Nephron (organoid): ENCODE results near the gene NAT10.

Source experiments
- H3K27ac Mint-ChIP-seq, 3 experiments: 2 replicates each; pipeline ENCODE4 v1.8.0; 2020; ENCODE audit warnings: mixed read lengths in 3 of 3, mild to moderate bottlenecking in 2 of 3, moderate library complexity in 1 of 3
- H3K27me3 Mint-ChIP-seq: 2 replicates; pipeline ENCODE4 v1.8.0; 2021; ENCODE audit warnings: low read depth, mild to moderate bottlenecking, moderate library complexity, mixed read lengths
- H3K36me3 Mint-ChIP-seq: 2 replicates; pipeline ENCODE4 v1.8.0; 2020; ENCODE audit warnings: low read depth, mixed read lengths
- H3K4me1 Mint-ChIP-seq: 2 replicates; pipeline ENCODE4 v1.8.0; 2020; ENCODE audit warnings: mixed read lengths
- H3K4me3 Mint-ChIP-seq, 3 experiments: 2 replicates each; pipeline ENCODE4 v1.8.0; 2020; ENCODE audit warnings: mild to moderate bottlenecking in 3 of 3, mixed read lengths in 3 of 3, moderate library complexity in 2 of 3
- H3K9me3 Mint-ChIP-seq: 2 replicates; pipeline ENCODE4 v1.8.0; 2020; ENCODE audit warnings: mixed read lengths
- TF ChIP-seq, protein P1 (sequence below), 3 experiments: fragments of 200-600 bp; sonication (generic); IDR thresholded peaks; one replicate each; pipeline ENCODE4 v1.5.0; 2021; ENCODE audit warnings: antibody characterized with exemption in 3 of 3; ENCODE audit not compliant: unreplicated experiment in 3 of 3

The NAT10 gene

DNA sequence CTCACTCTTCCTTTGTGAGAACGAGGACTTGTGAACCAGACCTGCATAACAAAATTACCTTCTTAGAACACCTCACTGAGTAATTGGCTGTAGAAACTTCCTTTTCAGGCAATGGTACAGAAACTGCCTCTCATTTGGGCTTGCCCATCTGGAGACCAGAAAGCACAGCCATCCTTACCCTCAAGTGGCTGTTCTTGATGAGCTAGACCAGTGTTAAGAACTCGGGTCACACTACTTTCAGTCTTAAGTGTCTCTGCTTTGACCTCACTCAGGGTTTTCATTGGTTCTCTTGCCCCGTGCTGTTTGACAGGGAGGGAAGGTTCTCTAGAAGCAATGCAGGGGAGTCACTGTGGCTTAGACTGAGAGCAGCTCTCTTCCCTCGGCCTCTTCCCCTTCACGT, 29.3 kb downstream of the NAT10 start:
- H3K4me3 Mint-ChIP-seq: no peak overlapping the region
- peaks cover 66% of the 10 kb centered on the region for H3K36me3 Mint-ChIP-seq
- H3K9me3 Mint-ChIP-seq: no peaks in the 10 kb centered on the region
- no peaks in the 10 kb centered on the region for H3K27me3 Mint-ChIP-seq
- H3K4me1 Mint-ChIP-seq: no peaks in the 10 kb centered on the region
- TF ChIP-seq, protein P1, sequence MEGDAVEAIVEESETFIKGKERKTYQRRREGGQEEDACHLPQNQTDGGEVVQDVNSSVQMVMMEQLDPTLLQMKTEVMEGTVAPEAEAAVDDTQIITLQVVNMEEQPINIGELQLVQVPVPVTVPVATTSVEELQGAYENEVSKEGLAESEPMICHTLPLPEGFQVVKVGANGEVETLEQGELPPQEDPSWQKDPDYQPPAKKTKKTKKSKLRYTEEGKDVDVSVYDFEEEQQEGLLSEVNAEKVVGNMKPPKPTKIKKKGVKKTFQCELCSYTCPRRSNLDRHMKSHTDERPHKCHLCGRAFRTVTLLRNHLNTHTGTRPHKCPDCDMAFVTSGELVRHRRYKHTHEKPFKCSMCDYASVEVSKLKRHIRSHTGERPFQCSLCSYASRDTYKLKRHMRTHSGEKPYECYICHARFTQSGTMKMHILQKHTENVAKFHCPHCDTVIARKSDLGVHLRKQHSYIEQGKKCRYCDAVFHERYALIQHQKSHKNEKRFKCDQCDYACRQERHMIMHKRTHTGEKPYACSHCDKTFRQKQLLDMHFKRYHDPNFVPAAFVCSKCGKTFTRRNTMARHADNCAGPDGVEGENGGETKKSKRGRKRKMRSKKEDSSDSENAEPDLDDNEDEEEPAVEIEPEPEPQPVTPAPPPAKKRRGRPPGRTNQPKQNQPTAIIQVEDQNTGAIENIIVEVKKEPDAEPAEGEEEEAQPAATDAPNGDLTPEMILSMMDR (IDR thresholded peaks at IDR 0.05; ENCODE audit: unreplicated experiment in 3 of 3): no peak
- no peak overlapping the region for H3K27ac Mint-ChIP-seq

- Mint-ChIP-seq H3K36me3 (peaks cover 65% of the 10 kb centered on the region), H3K4me3 (no peak overlapping the region), H3K9me3 (no peaks in the 10 kb centered on the region), H3K27ac (no peak overlapping the region), H3K4me1 (no peaks in the 10 kb centered on the region), H3K27me3 (no peaks in the 10 kb centered on the region)
- TF ChIP-seq, protein P1 (IDR thresholded peaks at IDR 0.05; ENCODE audit: unreplicated experiment in 3 of 3): no peak
These were observed 30.0 kb downstream of the NAT10 start for GRCh38 chr11:34135439-34135838.

DNA sequence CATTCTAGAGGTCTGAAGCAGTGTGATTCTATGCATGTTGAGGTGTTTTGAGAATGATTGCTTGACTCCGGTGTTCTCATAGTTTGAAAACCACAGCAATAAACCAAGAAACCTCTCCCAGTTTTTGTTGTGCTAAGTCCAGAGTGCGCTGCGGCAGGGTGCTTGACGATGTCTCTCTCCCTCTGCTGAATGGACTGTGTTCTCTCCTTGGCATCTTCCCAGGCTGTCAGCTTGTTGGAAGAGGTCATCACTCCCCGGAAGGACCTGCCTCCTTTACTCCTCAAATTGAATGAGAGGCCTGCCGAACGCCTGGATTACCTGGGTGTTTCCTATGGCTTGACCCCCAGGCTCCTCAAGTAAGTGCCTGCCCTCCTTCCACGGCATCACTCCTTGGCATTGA, 31.0 kb downstream of the NAT10 start:
- Mint-ChIP-seq H3K4me1 (no peaks in the 10 kb centered on the region), H3K36me3 (peaks cover 65% of the 10 kb centered on the region), H3K9me3 (no peaks in the 10 kb centered on the region), H3K27me3 (no peaks in the 10 kb centered on the region), H3K4me3 (no peak overlapping the region), H3K27ac (no peak overlapping the region)
- TF ChIP-seq, protein P1 (IDR thresholded peaks at IDR 0.05; ENCODE audit: unreplicated experiment in 3 of 3): no peak

DNA sequence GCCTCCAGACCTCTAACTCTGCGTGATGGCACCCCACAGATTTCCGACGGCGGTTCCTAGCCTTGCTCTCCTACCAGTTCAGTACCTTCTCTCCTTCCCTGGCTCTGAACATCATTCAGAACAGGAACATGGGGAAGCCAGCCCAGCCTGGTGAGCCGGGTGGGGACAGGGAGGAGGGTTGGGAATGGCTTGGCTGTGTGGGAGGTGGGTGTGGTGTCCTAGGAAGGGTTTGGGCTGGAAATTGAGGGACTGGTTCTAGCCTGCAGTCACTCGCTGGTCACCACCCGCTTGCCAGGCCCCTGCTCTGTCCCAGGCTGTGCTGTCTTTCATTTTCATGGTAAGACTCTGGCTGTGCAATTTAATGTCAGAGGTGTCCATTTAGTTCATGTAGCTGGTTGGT, 33.9 kb downstream of the NAT10 start:
- H3K9me3 Mint-ChIP-seq: no peaks in the 10 kb centered on the region
- H3K27ac Mint-ChIP-seq: no peak overlapping the region
- H3K27me3 Mint-ChIP-seq: no peaks in the 10 kb centered on the region
- H3K4me3 Mint-ChIP-seq: no peak overlapping the region
- TF ChIP-seq, protein P1 (IDR thresholded peaks at IDR 0.05; ENCODE audit: unreplicated experiment in 3 of 3): no peak
- peaks cover 73% of the 10 kb centered on the region for H3K36me3 Mint-ChIP-seq
- no peaks in the 10 kb centered on the region for H3K4me1 Mint-ChIP-seq

DNA sequence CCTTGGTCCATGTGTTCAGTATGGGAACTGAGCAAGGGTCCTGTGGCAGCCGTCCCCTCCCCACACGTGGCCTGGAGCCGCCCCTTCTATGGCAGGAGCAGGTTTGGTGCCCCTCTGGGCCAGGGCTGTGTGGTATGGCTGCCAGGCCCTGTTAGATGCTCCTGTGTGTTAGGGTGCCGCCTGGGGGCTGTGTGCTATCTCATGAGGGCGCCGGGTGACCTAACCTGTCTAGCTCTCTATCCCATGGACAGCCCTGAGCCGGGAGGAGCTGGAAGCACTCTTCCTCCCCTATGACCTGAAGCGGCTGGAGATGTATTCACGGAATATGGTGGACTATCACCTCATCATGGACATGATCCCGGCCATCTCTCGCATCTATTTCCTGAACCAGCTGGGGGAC, 34.7 kb downstream of the NAT10 start:
- H3K4me3 Mint-ChIP-seq: no peak overlapping the region
- no peak overlapping the region for H3K27ac Mint-ChIP-seq
- no peaks in the 10 kb centered on the region for H3K4me1 Mint-ChIP-seq
- TF ChIP-seq, protein P1 (IDR thresholded peaks at IDR 0.05; ENCODE audit: unreplicated experiment in 3 of 3): no peak
- peaks cover 77% of the 10 kb centered on the region for H3K36me3 Mint-ChIP-seq
- no peaks in the 10 kb centered on the region for H3K27me3 Mint-ChIP-seq
- H3K9me3 Mint-ChIP-seq: no peaks in the 10 kb centered on the region

- Mint-ChIP-seq H3K9me3 (no peaks in the 10 kb centered on the region), H3K4me1 (no peaks in the 10 kb centered on the region), H3K27me3 (no peaks in the 10 kb centered on the region), H3K4me3 (no peak overlapping the region), H3K36me3 (peaks cover 77% of the 10 kb centered on the region), H3K27ac (no peak overlapping the region)
- TF ChIP-seq, protein P1 (IDR thresholded peaks at IDR 0.05; ENCODE audit: unreplicated experiment in 3 of 3): no peak
These were observed 37.6 kb downstream of the NAT10 start for GRCh38 chr11:34143048-34143447.
